ENCODE results near the gene ARSA. TPM values are rescaled to one million over a fixed set of nuclear protein-coding genes. Genes with fewer than 3 reads are reported as not detected.

The ARSA gene
- total and polyA plus RNA-seq, 2 donors (not counting 3 experiments of a cell fraction or from before 2014, with no cell fraction given) = 22.3 to 33.6 TPM

DNA sequence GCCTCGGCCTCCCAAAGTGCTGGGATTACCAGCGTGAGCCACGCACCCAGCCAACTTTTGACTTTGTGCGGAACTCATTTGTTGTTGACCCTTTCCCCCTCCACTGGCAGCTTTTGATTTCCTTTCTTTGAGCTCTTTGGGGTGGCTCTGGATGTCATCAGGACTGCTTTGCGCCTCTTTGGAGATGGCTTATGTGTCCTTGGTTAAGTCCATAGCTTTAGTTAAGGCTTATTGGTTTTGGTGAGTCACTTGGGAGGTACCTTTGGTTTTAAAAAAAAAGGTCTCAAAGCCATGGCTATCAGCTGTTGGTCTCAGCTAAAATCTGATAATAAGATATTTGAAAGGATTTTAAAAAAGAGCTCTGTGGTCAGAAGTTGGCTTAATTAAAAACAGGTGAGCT is 5.1 kb upstream of the ARSA start:
- DNase-seq (ENCODE audit: low read depth, low spot score) (no peak), FAIRE-seq (no peak)
- H3K9ac ChIP-seq (replicated peaks; ENCODE audit: extremely low read depth, insufficient read depth, low read length) = no peak overlapping the region
- no peaks in the 10 kb centered on the region for H3K9me1 ChIP-seq (replicated peaks; ENCODE audit: control insufficient read depth, extremely low read depth, insufficient read depth, low read length)
- TF ChIP-seq, protein P1, sequence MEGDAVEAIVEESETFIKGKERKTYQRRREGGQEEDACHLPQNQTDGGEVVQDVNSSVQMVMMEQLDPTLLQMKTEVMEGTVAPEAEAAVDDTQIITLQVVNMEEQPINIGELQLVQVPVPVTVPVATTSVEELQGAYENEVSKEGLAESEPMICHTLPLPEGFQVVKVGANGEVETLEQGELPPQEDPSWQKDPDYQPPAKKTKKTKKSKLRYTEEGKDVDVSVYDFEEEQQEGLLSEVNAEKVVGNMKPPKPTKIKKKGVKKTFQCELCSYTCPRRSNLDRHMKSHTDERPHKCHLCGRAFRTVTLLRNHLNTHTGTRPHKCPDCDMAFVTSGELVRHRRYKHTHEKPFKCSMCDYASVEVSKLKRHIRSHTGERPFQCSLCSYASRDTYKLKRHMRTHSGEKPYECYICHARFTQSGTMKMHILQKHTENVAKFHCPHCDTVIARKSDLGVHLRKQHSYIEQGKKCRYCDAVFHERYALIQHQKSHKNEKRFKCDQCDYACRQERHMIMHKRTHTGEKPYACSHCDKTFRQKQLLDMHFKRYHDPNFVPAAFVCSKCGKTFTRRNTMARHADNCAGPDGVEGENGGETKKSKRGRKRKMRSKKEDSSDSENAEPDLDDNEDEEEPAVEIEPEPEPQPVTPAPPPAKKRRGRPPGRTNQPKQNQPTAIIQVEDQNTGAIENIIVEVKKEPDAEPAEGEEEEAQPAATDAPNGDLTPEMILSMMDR (IDR thresholded peaks at IDR 0.05; ENCODE audit: extremely low read depth in 1 of 2, insufficient read depth in 1 of 2, low read depth in 1 of 2, low read length in 2 of 2) = no peak
- TF ChIP-seq FOS (IDR thresholded peaks at IDR 0.05; ENCODE audit: borderline replicate concordance, insufficient read depth, low read length) (no peak), GATA2 (IDR thresholded peaks at IDR 0.05; ENCODE audit: insufficient read depth, insufficient read length, low read depth, low read length) (no peak), POLR2A (IDR thresholded peaks at IDR 0.05; ENCODE audit: low read depth, low read length) (no peak), JUN (IDR thresholded peaks at IDR 0.05; ENCODE audit: borderline replicate concordance, insufficient read depth, insufficient read length, low read depth) (no peak), POLR2AphosphoS5 (IDR thresholded peaks at IDR 0.05; ENCODE audit: insufficient read depth, low read depth, low read length) (no peak), MYC (IDR thresholded peaks at IDR 0.05; ENCODE audit: low read depth, low read length) (no peak), EZH2 (IDR thresholded peaks at IDR 0.05; ENCODE audit: borderline replicate concordance, low read depth, low read length, severe bottlenecking) (no peak)
- TF ChIP-seq, protein P2, sequence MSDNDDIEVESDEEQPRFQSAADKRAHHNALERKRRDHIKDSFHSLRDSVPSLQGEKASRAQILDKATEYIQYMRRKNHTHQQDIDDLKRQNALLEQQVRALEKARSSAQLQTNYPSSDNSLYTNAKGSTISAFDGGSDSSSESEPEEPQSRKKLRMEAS (IDR thresholded peaks at IDR 0.05; ENCODE audit: insufficient read depth, insufficient read length) = no peak
- H3K79me2 ChIP-seq (ENCODE audit: control insufficient read depth, insufficient read depth, low read length) = no peaks in the 10 kb centered on the region
- no peaks in the 10 kb centered on the region for H4K20me1 ChIP-seq (replicated peaks; ENCODE audit: control insufficient read depth, extremely low read depth, insufficient read depth, low read length)
- no peaks in the 10 kb centered on the region for H3K9me3 ChIP-seq (replicated peaks; ENCODE audit: control insufficient read depth, insufficient read depth, low read length)
- POLR2A ChIA-PET = no interaction called here
- H3K4me2 ChIP-seq (ENCODE audit: insufficient read depth, low read length) = no peak overlapping the region
- no peaks in the 10 kb centered on the region for H3K36me3 ChIP-seq (ENCODE audit: control insufficient read depth in 2 of 2, extremely low read depth in 1 of 2, insufficient read depth in 2 of 2, low read length in 2 of 2)
- no peak overlapping the region for H3K27ac ChIP-seq (ENCODE audit: insufficient read depth, low read depth, low read length)
- no peak overlapping the region for H2AFZ ChIP-seq (ENCODE audit: low read depth, low read length)
- CTCF ChIA-PET = interaction anchor here (1.2 to 1.7 kb wide), 2 partner anchors 9 to 12 kb away, joined by 8 read pairs; no protein-coding TSS in a partner anchor
- no peak overlapping the region for H3K4me3 ChIP-seq (replicated peaks in 1 of 3; ENCODE audit: insufficient read depth in 1 of 3, low read depth in 1 of 3, low read length in 3 of 3)
- no peaks in the 10 kb centered on the region for H3K27me3 ChIP-seq (ENCODE audit: control insufficient read depth in 2 of 2, insufficient read depth in 2 of 2, low read length in 2 of 2)
- peaks cover 7% of the 10 kb centered on the region for H3K4me1 ChIP-seq (ENCODE audit: control insufficient read depth, extremely low read depth, insufficient read depth, low read length)
- BruUV-seq (replicated peaks) = no TSS peak
- intact Hi-C loops (cut with micrococcal nuclease) = no loop called here
- dilution Hi-C loops (cut with MboI; ENCODE audit: extremely low pct_ligation_motif_present, low sequenced_read_pairs) = no loop called here
